Activated naive CD4-positive, alpha-beta T cell treated with anti-CD3 and anti-CD28 coated beads, Interleukin-2, amount 50 U/mL, for 16 hours (primary cell): ENCODE results near the gene PLA2G4A.

Source experiments
- DNase-seq: peaks from one replicate; pipeline ENCODE4 v3.0.0-alpha.2; 2020

PLA2G4A gene

GRCh38 chr1:186834399-186834958, 5.7 kb downstream of the PLA2G4A start:
- no peak for DNase-seq

DNA sequence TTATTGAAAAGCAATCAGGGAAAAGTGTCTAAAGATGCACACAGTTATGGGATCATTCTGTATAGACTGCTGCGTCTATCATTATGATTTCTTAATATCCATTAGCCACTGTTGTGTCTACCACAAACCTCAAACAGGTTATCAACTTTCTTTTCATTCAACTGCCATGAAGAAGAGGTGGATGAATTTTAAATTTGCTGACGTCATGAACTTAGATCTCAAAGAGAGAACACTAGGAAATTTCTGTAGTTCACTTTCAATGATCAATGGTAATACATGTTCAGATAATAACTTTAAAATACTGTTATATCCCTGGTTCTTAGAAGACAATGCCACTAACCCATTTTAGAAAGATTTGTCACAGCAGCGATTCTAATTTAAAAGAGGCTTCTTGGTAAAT, 6.7 kb downstream of the PLA2G4A start:
- no peak for DNase-seq

DNA sequence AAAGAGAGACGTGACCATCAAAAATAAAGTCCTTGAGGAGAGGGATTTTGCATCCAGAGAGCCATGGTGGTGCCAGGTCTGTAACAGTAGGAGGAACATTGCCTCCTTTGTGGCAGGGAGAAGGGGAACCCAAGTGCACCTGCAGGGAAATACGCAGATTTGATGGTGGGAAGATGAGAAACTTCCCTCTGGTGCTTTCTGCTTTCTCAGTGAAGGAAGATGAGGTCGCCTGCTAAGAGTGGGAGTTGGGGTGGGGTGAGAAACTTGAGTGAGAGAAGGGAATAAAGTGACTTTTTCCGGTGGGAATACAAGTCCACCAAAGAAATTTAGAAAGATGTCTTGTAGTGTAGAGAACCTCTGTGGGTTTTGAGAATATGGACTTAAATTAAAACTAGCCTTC, 9.1 kb downstream of the PLA2G4A start:
- no peak for DNase-seq

GRCh38 chr1:186838380-186839040, 9.8 kb downstream of the PLA2G4A start:
- DNase-seq = no peak

DNA sequence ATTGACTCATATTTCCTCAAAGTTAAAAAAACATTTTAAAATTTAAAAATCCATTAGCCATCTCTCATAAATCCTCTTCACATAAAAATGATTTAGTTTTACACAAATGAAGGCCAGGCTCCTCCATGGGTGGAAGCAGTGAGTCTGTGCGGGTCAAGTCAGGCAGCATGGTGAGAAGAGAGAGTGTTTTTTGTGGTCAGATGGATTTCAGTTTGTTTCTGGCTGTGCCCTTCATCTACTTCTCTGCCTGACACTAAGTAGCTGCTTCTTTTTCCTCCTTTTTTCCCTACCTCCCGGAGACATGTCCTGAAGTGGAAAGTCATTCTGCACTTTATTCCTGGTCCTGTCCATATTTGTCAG, 10.3 kb downstream of the PLA2G4A start:
- DNase-seq = no peak

DNA sequence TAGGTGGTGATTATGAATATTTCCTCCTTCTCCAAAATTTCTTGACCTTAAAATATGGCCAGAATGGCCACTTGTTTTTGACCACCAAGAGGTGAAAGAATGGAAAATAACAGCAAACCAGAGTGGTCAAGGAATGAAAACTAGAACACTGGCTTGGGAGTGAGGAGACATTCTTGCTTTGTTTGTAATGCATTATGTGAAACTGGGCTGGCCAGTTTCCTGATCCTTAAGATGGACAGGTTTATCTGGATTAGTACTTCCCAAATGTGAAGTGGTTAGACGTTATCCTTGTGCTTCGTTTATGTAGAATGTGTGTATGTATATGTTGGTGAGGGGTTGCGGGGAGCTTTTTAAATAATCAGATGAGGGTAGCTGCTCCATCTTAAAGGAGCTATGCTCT, 12.8 kb downstream of the PLA2G4A start:
- DNase-seq = no peak

DNA sequence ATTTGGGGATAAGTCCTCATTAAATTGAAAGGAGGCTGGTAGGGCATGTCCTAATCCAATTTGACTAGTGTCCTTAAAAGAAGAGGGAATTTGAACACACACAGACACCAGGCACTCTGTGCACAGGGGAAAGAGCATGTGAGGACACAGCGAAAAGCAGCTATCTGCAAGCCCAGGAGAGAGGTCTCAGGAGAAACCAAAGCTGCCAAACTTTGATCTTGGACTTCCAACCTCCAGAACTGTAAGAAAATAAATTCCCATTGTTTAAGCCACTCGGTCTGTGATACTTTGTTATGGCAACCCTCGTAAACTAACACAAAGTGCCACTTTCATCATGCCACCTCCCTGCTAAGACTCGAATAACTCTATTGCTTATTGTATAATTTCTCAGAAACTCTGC, 13.8 kb downstream of the PLA2G4A start:
- no peak for DNase-seq

DNA sequence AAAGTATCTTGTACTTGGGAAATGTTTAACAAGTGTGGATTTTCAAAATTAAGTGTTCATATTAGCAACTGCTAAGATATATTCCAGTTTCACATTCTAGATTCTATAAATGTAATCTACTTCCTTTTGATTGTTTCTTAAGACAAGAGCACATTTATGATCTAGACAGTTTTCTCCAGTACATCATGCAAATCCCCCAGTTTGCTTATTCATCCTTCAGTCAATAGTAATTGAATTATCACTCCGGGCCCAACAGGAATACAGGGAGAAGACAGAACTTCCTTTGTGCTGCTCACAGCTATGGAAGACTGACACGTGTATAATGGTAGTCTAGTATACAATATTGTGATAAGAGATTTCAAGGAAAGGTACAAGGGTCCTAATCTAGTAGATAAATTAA, 14.5 kb downstream of the PLA2G4A start:
- no peak for DNase-seq

DNA sequence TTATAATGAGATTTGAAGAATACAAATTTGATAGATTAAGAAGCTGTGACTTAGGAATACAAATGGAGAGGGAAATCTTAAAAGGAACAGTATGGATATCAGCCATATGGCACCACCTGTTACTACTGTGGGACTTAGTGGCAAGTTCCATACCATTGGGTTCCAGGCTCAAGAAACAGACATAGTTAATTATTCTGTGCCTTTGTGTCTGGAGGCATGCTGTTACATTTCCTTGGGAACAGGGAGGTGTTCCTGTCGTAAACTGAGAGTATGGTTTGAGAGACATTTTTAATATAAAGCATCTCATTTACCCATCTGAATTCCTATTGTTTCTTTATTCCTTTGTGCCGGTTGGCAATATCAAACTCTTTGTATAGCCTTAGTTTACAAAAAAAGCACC, 15.2 kb downstream of the PLA2G4A start:
- no peak for DNase-seq

GRCh38 chr1:186845576-186846210, 16.9 kb downstream of the PLA2G4A start:
- DNase-seq = no peak

GRCh38 chr1:186848509-186849130, 19.9 kb downstream of the PLA2G4A start:
- no peak for DNase-seq

DNA sequence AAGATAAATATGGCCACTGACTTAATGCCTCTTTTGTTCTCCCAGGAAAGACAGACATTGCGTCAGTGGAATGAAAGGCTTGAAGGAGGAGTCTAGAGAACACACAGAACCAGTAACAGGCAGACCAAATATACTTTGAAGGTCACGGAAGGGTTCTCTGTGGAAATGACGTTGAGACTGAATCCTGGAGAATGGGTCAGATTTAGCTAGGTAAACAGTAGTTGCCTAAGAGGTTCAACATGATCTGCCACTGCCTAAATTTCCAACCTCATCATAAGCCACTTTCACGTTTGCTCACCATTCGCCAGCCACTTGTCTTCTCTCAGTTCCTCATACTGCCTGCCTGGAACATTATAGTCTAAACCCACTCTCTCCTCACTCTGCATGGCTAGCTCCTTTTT, 20.5 kb downstream of the PLA2G4A start:
- DNase-seq = no peak

DNA sequence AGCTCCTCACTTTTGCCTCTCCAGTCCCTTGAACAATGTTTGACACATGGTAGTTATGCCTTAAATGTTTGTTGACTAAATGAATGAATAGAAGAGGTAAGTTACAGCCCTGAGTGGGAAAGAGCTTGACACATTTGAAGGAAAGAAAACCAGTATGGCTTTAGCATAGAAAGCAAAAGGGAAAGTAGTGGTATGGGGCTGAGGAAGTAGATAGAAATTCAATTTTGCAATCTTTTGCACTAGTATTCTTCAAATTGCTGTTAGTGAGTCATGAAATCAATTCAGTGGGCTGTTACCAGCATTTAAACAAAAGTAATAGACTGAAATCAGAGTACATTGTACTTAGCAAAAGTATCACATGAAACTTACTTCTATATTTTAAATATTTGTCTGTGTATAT, 21.1 kb downstream of the PLA2G4A start:
- no peak for DNase-seq

DNA sequence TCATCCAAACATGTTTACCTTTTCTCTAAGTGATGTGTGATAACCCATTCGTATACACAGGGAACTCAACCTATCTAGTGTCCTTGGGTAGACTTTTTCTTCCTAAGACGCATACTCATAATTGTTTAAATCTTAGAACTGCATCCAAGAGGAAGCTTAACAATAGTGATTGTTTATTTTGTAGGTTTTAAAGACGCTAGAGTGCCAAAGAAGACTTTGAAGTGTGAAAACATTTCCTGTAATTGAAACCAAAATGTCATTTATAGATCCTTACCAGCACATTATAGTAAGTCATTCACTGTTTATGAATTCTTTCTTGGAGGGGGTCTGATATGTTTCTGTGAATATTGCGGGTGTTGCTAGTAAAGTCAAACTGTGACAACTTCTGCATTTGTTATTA, 25.4 kb downstream of the PLA2G4A start:
- DNase-seq = no peak

DNA sequence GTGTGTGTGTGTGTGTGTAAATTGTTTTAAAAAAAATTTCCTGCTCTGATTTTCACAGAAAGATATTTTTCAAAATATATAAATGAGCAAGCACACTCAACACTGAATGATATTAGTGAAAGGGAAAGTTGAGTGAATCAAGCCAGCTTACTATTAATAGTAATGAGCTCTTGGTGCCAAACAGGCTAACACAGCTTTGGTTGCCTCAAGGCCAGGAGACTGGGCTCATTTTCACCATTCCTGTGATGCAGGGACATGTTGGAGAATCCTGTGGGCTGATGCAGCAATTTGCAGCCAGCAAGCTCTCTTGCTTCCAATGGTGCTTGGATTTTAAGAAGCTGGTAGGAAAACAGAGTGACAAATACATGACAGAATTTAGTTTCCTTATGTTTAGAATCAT, 30.2 kb downstream of the PLA2G4A start:
- no peak for DNase-seq

DNA sequence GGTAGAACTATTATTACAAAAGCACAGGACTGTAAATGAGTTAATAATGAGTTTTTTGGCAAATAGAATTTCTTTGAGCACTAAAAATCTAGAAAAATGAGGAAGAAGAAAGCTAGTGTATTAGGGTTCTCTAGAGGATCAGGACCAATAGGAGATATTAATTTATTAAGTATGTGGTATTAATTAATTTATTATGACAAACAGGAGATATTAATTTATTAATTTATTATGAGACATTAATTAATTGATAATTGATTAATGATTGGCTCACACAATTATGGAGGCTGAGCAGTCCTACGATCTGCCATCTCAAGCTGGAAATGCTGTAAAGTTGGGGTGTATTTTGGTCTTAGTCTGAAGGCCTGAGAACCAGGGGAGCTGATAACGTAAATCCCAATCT, 31.2 kb downstream of the PLA2G4A start:
- DNase-seq = no peak

DNA sequence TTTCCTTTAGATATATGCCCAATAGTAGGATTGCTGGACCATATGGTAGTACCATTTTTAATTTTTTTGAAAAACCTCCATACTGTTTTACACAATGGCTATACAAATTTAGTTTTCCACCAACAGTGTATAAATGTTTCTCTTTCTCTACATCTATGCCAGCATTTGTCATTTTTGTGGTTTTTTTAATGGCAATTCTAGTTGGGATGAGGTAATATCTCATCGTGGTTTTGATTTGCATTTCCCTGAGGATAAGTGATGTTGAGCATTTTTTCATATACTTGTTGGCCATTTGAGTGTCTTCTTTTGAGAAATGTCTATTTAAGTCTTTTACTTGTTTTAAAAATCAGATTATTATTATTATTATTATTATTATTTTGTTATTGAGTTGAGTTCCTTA, 35.5 kb downstream of the PLA2G4A start:
- no peak for DNase-seq

GRCh38 chr1:186865253-186865652, 36.5 kb downstream of the PLA2G4A start:
- DNase-seq = no peak

DNA sequence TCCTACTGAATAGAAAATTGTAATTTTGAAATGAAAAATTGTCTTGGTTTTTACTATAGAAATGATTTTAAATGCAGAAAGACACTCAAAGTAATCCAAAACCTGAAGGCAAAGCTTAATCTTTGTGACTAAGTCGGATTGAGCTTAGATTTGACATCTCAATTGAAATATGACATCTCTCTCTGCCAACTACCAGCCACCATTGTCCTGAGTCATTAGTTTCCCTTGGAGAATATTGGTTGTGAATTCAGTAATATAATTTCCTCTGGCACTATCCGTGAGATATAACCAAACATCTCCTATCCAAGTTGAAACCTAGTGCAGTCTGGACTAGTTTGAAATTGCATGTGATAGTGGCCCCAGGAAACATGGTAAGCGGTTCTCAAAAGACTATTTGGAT, 37.1 kb downstream of the PLA2G4A start:
- no peak for DNase-seq

DNA sequence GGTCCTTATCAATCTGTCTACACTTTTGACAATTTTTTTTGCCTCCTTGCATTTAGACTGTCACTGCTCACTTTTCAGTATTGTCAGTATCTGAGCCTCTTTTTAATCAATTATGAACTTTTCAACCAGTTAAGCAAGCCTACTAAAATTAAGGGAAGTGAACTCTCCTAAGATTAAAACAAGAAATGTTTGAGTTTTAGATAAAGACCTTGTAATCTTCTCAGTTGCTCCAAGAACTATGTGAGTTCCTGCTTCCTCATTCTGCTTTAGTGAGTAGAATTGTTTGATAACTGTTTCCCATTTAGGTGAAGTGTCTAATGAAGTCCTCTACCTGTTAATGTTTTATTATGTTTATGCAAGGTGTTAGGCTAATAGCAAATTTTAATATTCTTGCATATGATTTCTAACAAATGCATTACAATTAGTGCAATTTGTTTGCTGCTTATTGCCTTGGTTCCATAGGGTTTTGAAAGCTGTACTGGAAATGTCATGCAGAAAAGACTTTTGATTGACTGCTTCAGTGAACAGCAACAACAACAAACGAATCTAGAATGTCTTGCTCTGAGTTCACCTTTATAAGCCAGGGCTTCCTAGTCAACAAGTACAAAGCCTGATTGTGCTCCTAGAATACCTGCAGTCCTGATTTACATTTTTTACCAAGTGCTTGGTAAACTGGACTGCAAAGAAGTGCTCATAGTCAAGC, 40.9 kb downstream of the PLA2G4A start:
- DNase-seq = no peak

GRCh38 chr1:186871784-186872183, 43.0 kb downstream of the PLA2G4A start:
- DNase-seq = no peak

GRCh38 chr1:186872291-186872690, 43.5 kb downstream of the PLA2G4A start:
- no peak for DNase-seq

GRCh38 chr1:186873687-186874086, 44.9 kb downstream of the PLA2G4A start:
- DNase-seq = no peak
